Islet precursor cell (in vitro differentiated cells): ENCODE results near the gene SRRT.

ENCODE experiments used
- DNase-seq: peaks from one replicate; pipeline ENCODE4 v3.0.0-alpha.2; 2018

SRRT gene

GRCh38 chr7:100882785-100883526, 8.1 kb downstream of the SRRT start:
- no peak for DNase-seq

- no peak for DNase-seq
These were observed 10.0 kb downstream of the SRRT start for GRCh38 chr7:100884736-100885439.

- DNase-seq, result no peak
These were observed 10.7 kb downstream of the SRRT start for GRCh38 chr7:100885440-100886141.

GRCh38 chr7:100886142-100886935, 11.4 kb downstream of the SRRT start:
- no peak for DNase-seq

GRCh38 chr7:100886936-100887515, 12.1 kb downstream of the SRRT start:
- DNase-seq, result no peak

GRCh38 chr7:100887516-100888290, 12.8 kb downstream of the SRRT start:
- DNase-seq, result no peak

- DNase-seq, result no peak
These were observed 13.5 kb downstream of the SRRT start for GRCh38 chr7:100888291-100888987.

- DNase-seq, result no peak
These were observed 14.3 kb downstream of the SRRT start, which contains the start of gene UFSP1 for GRCh38 chr7:100888988-100889750. TSS of gene UFSP1 (minus strand) at chr7:100889715. CDS start at chr7:100889271, 444 bp downstream.

GRCh38 chr7:100890653-100891567, 16.0 kb downstream of the SRRT start:
- DNase-seq, result peak; percentile 67

GRCh38 chr7:100891568-100892247, 16.8 kb downstream of the SRRT start:
- no peak for DNase-seq

- DNase-seq, result no peak
These were observed 17.7 kb downstream of the SRRT start for GRCh38 chr7:100892364-100893317.

- no peak for DNase-seq
These were observed 18.5 kb downstream of the SRRT start for GRCh38 chr7:100893318-100893895.

GRCh38 chr7:100893910-100894721, 19.2 kb downstream of the SRRT start:
- no peak for DNase-seq

- DNase-seq, result peak; percentile 86
These were observed 20.2 kb downstream of the SRRT start for GRCh38 chr7:100894860-100895700.

GRCh38 chr7:100895701-100895955, 20.7 kb downstream of the SRRT start, which contains the start of gene ACHE:
TSS of gene ACHE (minus strand) at chr7:100895888. CDS start at chr7:100894232, 1,656 bp downstream.
- DNase-seq, result no peak
